Ishikawa (cell line): Measurements from ENCODE around the gene SLCO2B1.

ENCODE experiments used
- CREB1 ChIP-seq: IDR thresholded peaks from 2 replicates; pipeline ENCODE4 v1.6.1; 2012; ENCODE audit warnings: low read depth
- EP300 ChIP-seq: IDR thresholded peaks from 2 replicates; pipeline ENCODE4 v1.6.1; 2012; ENCODE audit warnings: borderline replicate concordance
- TAF1 ChIP-seq: IDR thresholded peaks from 2 replicates; pipeline ENCODE4 v1.6.1; 2012; ENCODE audit warnings: low read depth, mild to moderate bottlenecking

- TF ChIP-seq TAF1 = no peak
- no peak for TF ChIP-seq CREB1
- TF ChIP-seq EP300 = no peak
Measured at GRCh38 chr11:75152090-75152489, 1.2 kb downstream of the SLCO2B1 start.
